Fibroblast of the aortic adventitia (primary cell): ENCODE results near the gene SH2D5. TPM values are rescaled to one million over a fixed set of nuclear protein-coding genes. Genes with fewer than 3 reads are reported as not detected.
A peak's percentile ranks its signal among the peaks of the same experiment; 100 is the strongest.

ENCODE experiments used
- DNase-seq: peaks from one replicate; pipeline ENCODE4 v3.0.0-alpha.2; 2010; ENCODE audit warnings: low read depth
- H3K4me3 ChIP-seq: 2 replicates; pipeline ENCODE4 v1.5.1; 2011; ENCODE audit warnings: low read depth, mild to moderate bottlenecking, control low read depth, low read length, moderate library complexity
- total RNA-seq: library from RNA; depleted of rRNA; stranded (reverse); fragments of >200 nt; gene quantifications from 2 replicates; pipeline ENCODE4 v1.2.3, GENCODE V29; 2012; ENCODE audit warnings: low replicate concordance
- TF ChIP-seq, protein P1 (sequence below): IDR thresholded peaks from 2 replicates; pipeline ENCODE4 v1.5.1; 2011; ENCODE audit warnings: mild to moderate bottlenecking, low read length, control low read depth, inconsistent platforms; ENCODE audit not compliant: insufficient read depth

SH2D5 gene
- total RNA-seq, 1 donor = 3.2 TPM

DNA sequence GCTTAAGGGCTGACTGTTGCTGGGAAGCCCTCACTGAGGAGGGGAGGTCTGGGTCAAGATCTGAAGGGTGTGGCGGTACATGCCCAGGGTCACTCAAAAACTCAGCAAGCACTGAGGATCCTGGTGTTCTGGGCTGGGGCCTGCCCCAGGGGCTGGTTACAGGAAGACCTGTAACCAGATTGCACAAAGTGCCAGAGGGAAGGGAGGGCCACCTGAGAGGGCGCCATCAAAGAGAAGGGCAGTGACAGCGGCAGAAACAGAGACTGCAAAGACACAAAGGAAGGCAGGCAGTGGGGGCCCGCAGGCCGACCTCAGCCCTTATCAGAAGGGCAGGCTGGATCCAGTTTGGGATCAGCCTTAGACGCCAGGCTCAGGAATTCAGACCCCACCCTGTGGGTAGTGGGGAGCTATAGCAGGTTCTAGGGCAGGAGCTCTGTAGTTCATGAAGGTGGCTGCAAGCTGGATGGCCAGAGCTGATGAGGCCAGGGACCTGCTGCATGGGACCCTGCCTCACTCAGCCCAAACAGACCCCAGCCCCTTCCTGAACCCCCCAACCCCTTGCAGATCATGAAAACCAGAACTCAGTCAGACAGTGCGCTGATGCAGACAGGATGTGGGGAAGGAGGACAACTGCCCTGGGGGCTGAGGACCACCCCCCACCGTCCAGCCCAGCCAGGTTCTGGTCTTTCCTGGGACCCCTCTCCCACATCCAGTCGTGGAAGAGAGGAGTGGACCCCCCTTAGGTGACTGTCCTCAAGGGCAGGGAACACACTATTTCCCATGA, 3.9 kb downstream of the SH2D5 start:
- no peak for DNase-seq
- TF ChIP-seq, protein P1, sequence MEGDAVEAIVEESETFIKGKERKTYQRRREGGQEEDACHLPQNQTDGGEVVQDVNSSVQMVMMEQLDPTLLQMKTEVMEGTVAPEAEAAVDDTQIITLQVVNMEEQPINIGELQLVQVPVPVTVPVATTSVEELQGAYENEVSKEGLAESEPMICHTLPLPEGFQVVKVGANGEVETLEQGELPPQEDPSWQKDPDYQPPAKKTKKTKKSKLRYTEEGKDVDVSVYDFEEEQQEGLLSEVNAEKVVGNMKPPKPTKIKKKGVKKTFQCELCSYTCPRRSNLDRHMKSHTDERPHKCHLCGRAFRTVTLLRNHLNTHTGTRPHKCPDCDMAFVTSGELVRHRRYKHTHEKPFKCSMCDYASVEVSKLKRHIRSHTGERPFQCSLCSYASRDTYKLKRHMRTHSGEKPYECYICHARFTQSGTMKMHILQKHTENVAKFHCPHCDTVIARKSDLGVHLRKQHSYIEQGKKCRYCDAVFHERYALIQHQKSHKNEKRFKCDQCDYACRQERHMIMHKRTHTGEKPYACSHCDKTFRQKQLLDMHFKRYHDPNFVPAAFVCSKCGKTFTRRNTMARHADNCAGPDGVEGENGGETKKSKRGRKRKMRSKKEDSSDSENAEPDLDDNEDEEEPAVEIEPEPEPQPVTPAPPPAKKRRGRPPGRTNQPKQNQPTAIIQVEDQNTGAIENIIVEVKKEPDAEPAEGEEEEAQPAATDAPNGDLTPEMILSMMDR = no peak
- H3K4me3 ChIP-seq = no peak overlapping the region

GRCh38 chr1:20727746-20728316, 4.7 kb downstream of the SH2D5 start:
- no peak overlapping the region for H3K4me3 ChIP-seq
- TF ChIP-seq, protein P1 = peak; percentile 8
- no peak for DNase-seq

- DNase-seq = no peak
- H3K4me3 ChIP-seq = no peak overlapping the region
- TF ChIP-seq, protein P1 = no peak
Observed at GRCh38 chr1:20726932-20727745, 5.4 kb downstream of the SH2D5 start.

- DNase-seq = no peak
- TF ChIP-seq, protein P1 = no peak
- no peak overlapping the region for H3K4me3 ChIP-seq
Observed at GRCh38 chr1:20726118-20726911, 6.2 kb downstream of the SH2D5 start.

GRCh38 chr1:20725189-20726117, 7.0 kb downstream of the SH2D5 start:
- peak; percentile 52 for DNase-seq
- no peak overlapping the region for H3K4me3 ChIP-seq
- TF ChIP-seq, protein P1 = no peak
